OCI-LY3 (cell line): ENCODE measurements around the gene GGT1.

Experiments used
- CTCF ChIP-seq: fragments of 200-600, 300-600 bp; sonication (generic); IDR thresholded peaks from 2 replicates; pipeline ENCODE4 v1.5.1; 2014; ENCODE audit warnings: antibody characterized with exemption, low read length, low read depth
- EZH2phosphoT487 ChIP-seq: fragments of 200-600 bp; shearing (Covaris generic); IDR thresholded peaks from 2 replicates; pipeline ENCODE4 v1.6.1; 2018; ENCODE audit warnings: antibody characterized with exemption, mixed run types, low read depth

GRCh38 chr22:24578355-24579257 lies 24.4 kb upstream of the GGT1 start:
- TF ChIP-seq CTCF (no peak), EZH2phosphoT487 (no peak)
